A549 (cell line): ENCODE measurements around the gene RNF44. TPM values are rescaled to one million over a fixed set of nuclear protein-coding genes. Genes with fewer than 3 reads are reported as not detected.

ENCODE experiments used
- ATAC-seq, 2 experiments: fragments of 200-7000 bp in 1 of 2; fragments of >200 bp in 1 of 2; cut with Nextera tagmentation in 1 of 2; cut with Tn5 transposase in 1 of 2; 3 replicates each; pipeline versions ENCODE4 v1.8.0 to v1.9.1; 2018 to 2020; ENCODE audit warnings: mild to moderate bottlenecking in 1 of 2, moderate library complexity in 1 of 2
- CTCF ChIA-PET: fragments of 300-600 bp; sonication (Branson Sonifier 250); formaldehyde crosslinking; extraction: SDS; loops from one replicate; lab custom pipeline; 2021; ENCODE audit warnings: antibody characterized with exemption, inconsistent platforms; lab: Yijun Ruan, JAX
- POLR2A ChIA-PET: fragments of 350-600 bp; formaldehyde crosslinking; extraction: SDS; loops from one replicate; lab custom pipeline; 2021; ENCODE audit warnings: antibody characterized with exemption, inconsistent platforms; lab: Yijun Ruan, JAX
- DNase-seq, 2 experiments: peaks; one replicate each; pipeline versions ENCODE4 v3.0.0 to v3.0.0-alpha.2; 2011 to 2016; ENCODE audit warnings: low read depth in 1 of 2, low spot score in 1 of 2
- FAIRE-seq: peaks from 2 replicates; lab custom pipeline; 2011; peaks lifted over from hg19 to GRCh38; lab: Jason Lieb, UNC
- H3K27ac ChIP-seq, 2 experiments: fragments of >200 bp; sonication (Bioruptor Twin); formaldehyde crosslinking; 3 replicates each; pipeline ENCODE4 v1.5.1; 2016 to 2017
- H3K4me1 ChIP-seq: fragments of >200 bp; sonication (Bioruptor Twin); formaldehyde crosslinking; 3 replicates; pipeline ENCODE4 v1.6.1; 2016
- H3K4me2 ChIP-seq: fragments of >200 bp; sonication (Bioruptor Twin); formaldehyde crosslinking; 3 replicates; pipeline ENCODE4 v1.6.1; 2016
- H3K4me3 ChIP-seq: fragments of >200 bp; sonication (Bioruptor Twin); formaldehyde crosslinking; 3 replicates; pipeline ENCODE4 v1.5.1; 2016
- H3K9me3 ChIP-seq: fragments of >200 bp; sonication (Bioruptor Twin); formaldehyde crosslinking; 3 replicates; pipeline ENCODE4 v1.6.1; 2016
- CBX8 ChIP-seq: fragments of 200-600 bp; sonication (generic); IDR thresholded peaks from 2 replicates; pipeline ENCODE4 v1.6.1; 2016
- CHD2 ChIP-seq: fragments of 150-350 bp; IDR thresholded peaks from 2 replicates; pipeline ENCODE4 v1.6.1; 2014; ENCODE audit warnings: low read length; ENCODE audit not compliant: partially characterized antibody
- EP300 ChIP-seq, 2 experiments: fragments of >200 bp; sonication (Bioruptor Twin); formaldehyde crosslinking; IDR thresholded peaks; 2 replicates in 1 of 2; 3 replicates in 1 of 2; pipeline ENCODE4 v1.6.1; 2016 to 2017
- FOSL2 ChIP-seq, 2 experiments: fragments of 450-650 bp in 1 of 2; fragments of >200 bp in 1 of 2; sonication (Bioruptor Twin) in 1 of 2; formaldehyde crosslinking; IDR thresholded peaks; 2 replicates each; pipeline versions ENCODE4 v1.5.0 to v1.6.1; 2016 to 2020; ENCODE audit warnings: mild to moderate bottlenecking in 1 of 2, moderate library complexity in 1 of 2
- HDAC2 ChIP-seq: fragments of 200-600 bp; sonication (generic); IDR thresholded peaks from 2 replicates; pipeline ENCODE4 v1.6.1; 2016
- HEYL ChIP-seq: fragments of 250-450 bp; sonication (Bioruptor Pico); IDR thresholded peaks from 2 replicates; pipeline ENCODE4 v1.8.0; 2021; ENCODE audit warnings: mild to moderate bottlenecking, moderate library complexity
- HOXA7 ChIP-seq: fragments of 250-450 bp; sonication (Bioruptor Pico); IDR thresholded peaks from 2 replicates; pipeline ENCODE4 v1.5.0; 2020; ENCODE audit warnings: mild to moderate bottlenecking, moderate library complexity
- HOXB5 ChIP-seq: fragments of 250-450 bp; sonication (Bioruptor Pico); IDR thresholded peaks from 2 replicates; pipeline ENCODE4 v1.5.0; 2020; ENCODE audit warnings: mild to moderate bottlenecking, moderate library complexity
- JUN ChIP-seq, 2 experiments: fragments of >200 bp; sonication (Bioruptor Twin); formaldehyde crosslinking; IDR thresholded peaks; 2 replicates in 1 of 2; 3 replicates in 1 of 2; pipeline ENCODE4 v1.6.1; 2016 to 2017
- JUNB ChIP-seq: fragments of >200 bp; sonication (Bioruptor Twin); formaldehyde crosslinking; IDR thresholded peaks from 2 replicates; pipeline ENCODE4 v1.6.1; 2016
- MAFK ChIP-seq: fragments of 450-650 bp; IDR thresholded peaks from 2 replicates; pipeline ENCODE4 v1.6.1; 2014; ENCODE audit not compliant: partially characterized antibody
- NFE2L2 ChIP-seq: fragments of 150-350 bp; conservative IDR thresholded peaks from 2 replicates; pipeline ENCODE4 v1.6.1; 2014; ENCODE audit warnings: low read length
- NR3C1 ChIP-seq: fragments of >200 bp; sonication (Bioruptor Twin); formaldehyde crosslinking; IDR thresholded peaks from 3 replicates; pipeline ENCODE4 v1.6.1; 2017
- PBX3 ChIP-seq: IDR thresholded peaks from 2 replicates; pipeline ENCODE4 v1.6.1; 2012
- RAD21 ChIP-seq, 2 experiments: fragments of >200 bp in 1 of 2; sonication (Bioruptor Twin) in 1 of 2; formaldehyde crosslinking in 1 of 2; IDR thresholded peaks in 1 of 2; conservative IDR thresholded peaks in 1 of 2; 2 replicates in 1 of 2; 3 replicates in 1 of 2; pipeline ENCODE4 v1.6.1; 2012 to 2018; ENCODE audit warnings: inconsistent platforms in 1 of 2
- RFX5 ChIP-seq: fragments of 450-650 bp; IDR thresholded peaks from 2 replicates; pipeline ENCODE4 v1.7.1; 2014; ENCODE audit warnings: antibody characterized with exemption, mild to moderate bottlenecking, moderate library complexity
- RNF2 ChIP-seq: fragments of 200-600 bp; sonication (generic); IDR thresholded peaks from 2 replicates; pipeline ENCODE4 v1.6.1; 2016; ENCODE audit warnings: low read depth, mild to moderate bottlenecking, antibody characterized with exemption, moderate library complexity, borderline replicate concordance
- TFCP2L1 ChIP-seq: fragments of 250-450 bp; sonication (Bioruptor Pico); IDR thresholded peaks from 2 replicates; pipeline ENCODE4 v1.5.0; 2021; ENCODE audit warnings: mild to moderate bottlenecking
- TP53 ChIP-seq: fragments of 250-450 bp; sonication (Bioruptor Pico); IDR thresholded peaks from 2 replicates; pipeline ENCODE4 v1.5.0; 2021; ENCODE audit warnings: mild to moderate bottlenecking, moderate library complexity
- USF2 ChIP-seq: fragments of 450-650 bp; IDR thresholded peaks from 2 replicates; pipeline ENCODE4 v1.6.1; 2014; ENCODE audit warnings: antibody characterized with exemption
- WGBS: methylation state at CpG from one replicate; pipeline ENCODE4 v1.1.6; 2017; ENCODE audit errors: missing lambda C conversion rate; 5-methylcytosine and 5-hydroxymethylcytosine counted together
- polyA plus RNA-seq, 4 experiments: library from polyadenylated mRNA; depleted of rRNA in 3 of 4; stranded (reverse); fragments of >200 nt; fragmentation: RNase III in 1 of 4; extraction: RNeasy Plus Mini Kit Qiagen cat#74134 plus additional on column Dnase treatment in 1 of 4; gene quantifications; 2 replicates in 3 of 4; 3 replicates in 1 of 4; pipeline ENCODE4 v1.2.3, GENCODE V29; 2011 to 2017
- TF ChIP-seq, protein P1 (sequence below): IDR thresholded peaks from 2 replicates; pipeline ENCODE4 v1.6.1; 2012
- TF ChIP-seq, protein P2 (sequence below): fragments of 150-350 bp; IDR thresholded peaks from 2 replicates; pipeline ENCODE4 v1.6.1; 2014; ENCODE audit warnings: low read depth, mild to moderate bottlenecking, low read length
- TF ChIP-seq, protein P3 (sequence below): fragments of 250-450 bp; sonication (Bioruptor Pico); IDR thresholded peaks from 2 replicates; pipeline ENCODE4 v1.5.0; 2021; ENCODE audit warnings: mild to moderate bottlenecking, moderate library complexity, borderline replicate concordance

RNF44 gene
- polyA plus RNA-seq, 2 of the 4 experiments (the other 2 are of a cell fraction), result 9.2 to 32.7 TPM

DNA sequence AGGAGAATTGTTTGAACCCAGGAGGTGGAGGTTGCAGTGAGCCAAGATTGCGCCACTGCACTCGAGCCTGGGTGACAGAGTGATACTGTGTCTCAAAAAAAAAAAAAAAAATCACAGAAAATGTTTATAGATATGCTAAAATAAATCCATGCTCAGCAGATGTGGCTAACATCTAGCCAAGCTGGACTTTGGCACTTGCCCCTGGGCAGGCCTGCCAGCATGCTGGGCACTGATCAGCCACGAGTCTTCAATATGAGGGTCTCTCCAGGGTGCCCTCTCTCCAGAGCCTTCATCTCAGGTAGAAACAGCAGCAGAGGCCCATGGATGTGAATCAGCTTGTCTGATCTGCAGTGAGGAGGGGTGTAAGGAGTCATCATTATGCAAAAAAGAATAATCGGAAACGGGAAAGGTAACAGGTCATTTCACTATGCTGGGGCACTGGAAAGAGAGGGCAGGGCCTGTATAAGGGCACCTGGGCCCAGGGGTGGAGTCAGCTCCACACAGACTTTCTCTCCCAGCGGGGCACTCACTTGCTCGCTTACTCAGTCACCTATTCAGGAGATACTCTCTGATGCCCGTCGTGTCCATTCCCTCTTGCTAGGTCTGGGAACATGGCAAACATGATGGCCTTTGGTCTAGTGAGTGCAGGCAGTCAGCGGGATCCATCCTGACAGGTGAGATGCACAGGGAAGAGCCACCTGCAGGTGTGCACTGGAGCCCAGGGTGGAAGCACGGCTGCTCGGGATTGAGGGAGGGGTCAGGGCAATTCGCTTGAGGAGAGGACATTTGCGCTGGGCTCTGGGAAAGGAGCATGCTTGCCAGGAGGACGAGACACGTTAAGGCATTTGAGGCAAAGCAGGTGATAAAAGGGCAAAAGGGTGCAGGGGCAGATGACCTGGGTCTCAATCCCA, 17.1 kb downstream of the RNF44 start:
- peak in 1 of 2 experiments; percentile 30; a peak in 2 of 6 replicates for ATAC-seq
- TF ChIP-seq EP300 (IDR thresholded peaks at IDR 0.05), result no peak
- TF ChIP-seq, protein P1, sequence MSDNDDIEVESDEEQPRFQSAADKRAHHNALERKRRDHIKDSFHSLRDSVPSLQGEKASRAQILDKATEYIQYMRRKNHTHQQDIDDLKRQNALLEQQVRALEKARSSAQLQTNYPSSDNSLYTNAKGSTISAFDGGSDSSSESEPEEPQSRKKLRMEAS, result no peak
- TF ChIP-seq RFX5, result no peak
- TF ChIP-seq HDAC2, result no peak
- TF ChIP-seq MAFK, result no peak
- TF ChIP-seq JUNB, result no peak
- TF ChIP-seq RAD21 (conservative IDR thresholded peaks at IDR 0.05 in 1 of 2, IDR thresholded peaks at IDR 0.05 in 1 of 2), result no peak
- Histone ChIP-seq H3K27ac (no peak overlapping the region), H3K4me3 (no peak overlapping the region), H3K4me2 (no peak overlapping the region), H3K9me3 (no peaks in the 10 kb centered on the region), H3K4me1 (no peaks in the 10 kb centered on the region; the same call in 2 of the 3 replicates)
- ChIA-PET POLR2A (no interaction called here), CTCF (interaction anchor here (0.9 to 2.6 kb wide), 5 partner anchors 10 to 521 kb away, joined by 3 to 9 read pairs (median 3); partner anchors contain the start of genes CLTB and FAF2)
- no peak for FAIRE-seq
- DNase-seq, result no peak
- 67% methylated on average over 16 of the region's 16 CpGs for WGBS

GRCh38 chr5:176517053-176517661, 20.0 kb downstream of the RNF44 start:
- DNase-seq (no peak), ATAC-seq (no peak), FAIRE-seq (no peak)
- Histone ChIP-seq H3K27ac (no peak overlapping the region), H3K4me1 (no peaks in the 10 kb centered on the region), H3K4me2 (no peak overlapping the region), H3K4me3 (no peak overlapping the region), H3K9me3 (no peaks in the 10 kb centered on the region)
- TF ChIP-seq, protein P2, sequence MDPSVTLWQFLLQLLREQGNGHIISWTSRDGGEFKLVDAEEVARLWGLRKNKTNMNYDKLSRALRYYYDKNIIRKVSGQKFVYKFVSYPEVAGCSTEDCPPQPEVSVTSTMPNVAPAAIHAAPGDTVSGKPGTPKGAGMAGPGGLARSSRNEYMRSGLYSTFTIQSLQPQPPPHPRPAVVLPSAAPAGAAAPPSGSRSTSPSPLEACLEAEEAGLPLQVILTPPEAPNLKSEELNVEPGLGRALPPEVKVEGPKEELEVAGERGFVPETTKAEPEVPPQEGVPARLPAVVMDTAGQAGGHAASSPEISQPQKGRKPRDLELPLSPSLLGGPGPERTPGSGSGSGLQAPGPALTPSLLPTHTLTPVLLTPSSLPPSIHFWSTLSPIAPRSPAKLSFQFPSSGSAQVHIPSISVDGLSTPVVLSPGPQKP, result no peak
- TF ChIP-seq NFE2L2, result no peak
- TF ChIP-seq EP300 (IDR thresholded peaks at IDR 0.05), result no peak
- no peak for TF ChIP-seq PBX3
- no peak for TF ChIP-seq HOXA7 (CRISPR knock-in tag)
- TF ChIP-seq TFCP2L1, result no peak
- ChIA-PET CTCF (no interaction called here), POLR2A (no interaction called here)
- 78% methylated on average over 7 of the region's 7 CpGs for WGBS

GRCh38 chr5:176515396-176515795, 21.8 kb downstream of the RNF44 start:
- no peak overlapping the region for H3K4me3 ChIP-seq
- no peaks in the 10 kb centered on the region for H3K4me1 ChIP-seq
- no peak for ATAC-seq
- no peak for DNase-seq
- CTCF ChIA-PET, result interaction anchor here (2.4 kb wide), 1 partner anchor 67 kb away, joined by 8 read pairs; the partner anchor contains the start of gene FAF2
- TF ChIP-seq, protein P3, sequence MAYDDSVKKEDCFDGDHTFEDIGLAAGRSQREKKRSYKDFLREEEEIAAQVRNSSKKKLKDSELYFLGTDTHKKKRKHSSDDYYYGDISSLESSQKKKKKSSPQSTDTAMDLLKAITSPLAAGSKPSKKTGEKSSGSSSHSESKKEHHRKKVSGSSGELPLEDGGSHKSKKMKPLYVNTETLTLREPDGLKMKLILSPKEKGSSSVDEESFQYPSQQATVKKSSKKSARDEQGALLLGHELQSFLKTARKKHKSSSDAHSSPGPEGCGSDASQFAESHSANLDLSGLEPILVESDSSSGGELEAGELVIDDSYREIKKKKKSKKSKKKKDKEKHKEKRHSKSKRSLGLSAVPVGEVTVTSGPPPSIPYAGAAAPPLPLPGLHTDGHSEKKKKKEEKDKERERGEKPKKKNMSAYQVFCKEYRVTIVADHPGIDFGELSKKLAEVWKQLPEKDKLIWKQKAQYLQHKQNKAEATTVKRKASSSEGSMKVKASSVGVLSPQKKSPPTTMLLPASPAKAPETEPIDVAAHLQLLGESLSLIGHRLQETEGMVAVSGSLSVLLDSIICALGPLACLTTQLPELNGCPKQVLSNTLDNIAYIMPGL (CRISPR knock-in tag), result no peak
- TF ChIP-seq PBX3 (no peak), HEYL (CRISPR knock-in tag) (no peak), FOSL2 (IDR thresholded peaks at IDR 0.05) (no peak), FOSL2 (CRISPR knock-in tag; IDR thresholded peaks at IDR 0.05) (no peak), RNF2 (no peak), USF2 (no peak), CBX8 (no peak), NR3C1 (no peak), CHD2 (no peak), JUN (IDR thresholded peaks at IDR 0.05) (no peak), HOXB5 (CRISPR knock-in tag) (no peak), TP53 (CRISPR knock-in tag) (no peak)
- TF ChIP-seq, all 56 proteins: peak for 0
- WGBS, result 67% methylated on average over 4 of the region's 4 CpGs
- Histone ChIP-seq H3K4me2 (no peak overlapping the region), H3K27ac (no peak overlapping the region), H3K9me3 (no peaks in the 10 kb centered on the region)
- FAIRE-seq, result no peak
- POLR2A ChIA-PET, result no interaction called here
